Endothelial cell of umbilical vein (primary cell): ENCODE measurements around the gene RTN4.

Experiments used
- EZH2 ChIP-seq: IDR thresholded peaks from 2 replicates; pipeline ENCODE4 v1.6.1; 2012; ENCODE audit warnings: borderline replicate concordance, low read depth, mild to moderate bottlenecking, moderate library complexity, low read length, inconsistent platforms; ENCODE audit not compliant: severe bottlenecking
- GATA2 ChIP-seq: IDR thresholded peaks from 2 replicates; pipeline ENCODE4 v1.7.0; 2011; ENCODE audit warnings: low read depth, mild to moderate bottlenecking, moderate library complexity, mixed read lengths, low read length; ENCODE audit not compliant: insufficient read length, insufficient read depth
- JUN ChIP-seq: IDR thresholded peaks from 2 replicates; pipeline ENCODE4 v1.6.1; 2011; ENCODE audit warnings: borderline replicate concordance, low read depth; ENCODE audit not compliant: insufficient read length, insufficient read depth
- MYC ChIP-seq: IDR thresholded peaks from one replicate; pipeline ENCODE4 v1.6.1; 2011; ENCODE audit warnings: mild to moderate bottlenecking, low read depth, low read length
- POLR2A ChIP-seq: IDR thresholded peaks from 2 replicates; pipeline ENCODE4 v1.6.1; 2012; ENCODE audit warnings: low read depth, mild to moderate bottlenecking, control low read depth, low read length
- POLR2AphosphoS5 ChIP-seq: IDR thresholded peaks from 2 replicates; pipeline ENCODE4 v1.6.1; 2012; ENCODE audit warnings: low read depth, mild to moderate bottlenecking, control low read depth, low read length, moderate library complexity; ENCODE audit not compliant: insufficient read depth
- TF ChIP-seq, protein P1 (sequence below), 2 donors: IDR thresholded peaks; 1 replicate in 1 of 2; 2 replicates in 1 of 2; pipeline ENCODE4 v1.5.1; 2011; ENCODE audit warnings: low read length in 2 of 2, mild to moderate bottlenecking in 2 of 2, moderate library complexity in 2 of 2, control low read depth in 1 of 2, inconsistent platforms in 1 of 2, low read depth in 1 of 2; ENCODE audit not compliant: insufficient read depth in 1 of 2; ENCODE audit errors: extremely low read depth in 1 of 2
- TF ChIP-seq, protein P2 (sequence below): IDR thresholded peaks from 2 replicates; pipeline ENCODE4 v1.6.1; 2011; ENCODE audit not compliant: insufficient read depth, insufficient read length

DNA sequence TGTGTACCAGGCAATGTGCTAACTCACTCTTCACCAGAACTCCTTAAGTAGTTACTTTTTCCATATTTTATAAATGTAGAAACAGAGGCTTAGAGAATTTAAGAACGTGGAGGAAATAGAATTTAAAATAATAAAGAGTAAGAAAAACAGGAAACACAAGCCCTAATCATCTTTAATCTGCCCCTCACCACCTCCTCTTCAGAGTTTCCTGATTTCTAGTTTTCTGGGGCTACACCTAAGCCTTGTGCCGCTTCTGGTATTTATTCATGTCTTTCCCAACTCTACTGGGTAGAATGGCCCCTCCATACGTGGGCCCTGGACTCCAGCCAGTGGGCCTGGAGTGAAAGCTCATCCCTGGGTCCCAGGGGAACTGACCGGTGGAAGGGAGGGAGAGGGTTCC lies 85.4 kb downstream of the RTN4 start:
- TF ChIP-seq, protein P1, sequence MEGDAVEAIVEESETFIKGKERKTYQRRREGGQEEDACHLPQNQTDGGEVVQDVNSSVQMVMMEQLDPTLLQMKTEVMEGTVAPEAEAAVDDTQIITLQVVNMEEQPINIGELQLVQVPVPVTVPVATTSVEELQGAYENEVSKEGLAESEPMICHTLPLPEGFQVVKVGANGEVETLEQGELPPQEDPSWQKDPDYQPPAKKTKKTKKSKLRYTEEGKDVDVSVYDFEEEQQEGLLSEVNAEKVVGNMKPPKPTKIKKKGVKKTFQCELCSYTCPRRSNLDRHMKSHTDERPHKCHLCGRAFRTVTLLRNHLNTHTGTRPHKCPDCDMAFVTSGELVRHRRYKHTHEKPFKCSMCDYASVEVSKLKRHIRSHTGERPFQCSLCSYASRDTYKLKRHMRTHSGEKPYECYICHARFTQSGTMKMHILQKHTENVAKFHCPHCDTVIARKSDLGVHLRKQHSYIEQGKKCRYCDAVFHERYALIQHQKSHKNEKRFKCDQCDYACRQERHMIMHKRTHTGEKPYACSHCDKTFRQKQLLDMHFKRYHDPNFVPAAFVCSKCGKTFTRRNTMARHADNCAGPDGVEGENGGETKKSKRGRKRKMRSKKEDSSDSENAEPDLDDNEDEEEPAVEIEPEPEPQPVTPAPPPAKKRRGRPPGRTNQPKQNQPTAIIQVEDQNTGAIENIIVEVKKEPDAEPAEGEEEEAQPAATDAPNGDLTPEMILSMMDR (IDR thresholded peaks at IDR 0.05; ENCODE audit: extremely low read depth in 1 of 2, insufficient read depth in 1 of 2, low read depth in 1 of 2, low read length in 2 of 2): no peak
- TF ChIP-seq JUN (no peak), POLR2A (no peak), POLR2AphosphoS5 (no peak), GATA2 (no peak), EZH2 (no peak), MYC (no peak)
- TF ChIP-seq, protein P2, sequence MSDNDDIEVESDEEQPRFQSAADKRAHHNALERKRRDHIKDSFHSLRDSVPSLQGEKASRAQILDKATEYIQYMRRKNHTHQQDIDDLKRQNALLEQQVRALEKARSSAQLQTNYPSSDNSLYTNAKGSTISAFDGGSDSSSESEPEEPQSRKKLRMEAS: no peak
